Measurements from ENCODE around the gene METTL24.
"Not testable (repeated sequence)": the region's sequence is repeated elsewhere in the genome, so short reads cannot be mapped to it uniquely, and the experiment has no call there.

The METTL24 gene

GRCh38 chr6:110315869-110316398 lies 42.2 kb downstream of the METTL24 start:
- DNase-seq (ENCODE audit: low read depth in 2 of 2): no peak

- no peak for DNase-seq (ENCODE audit: low read depth in 2 of 2)
Measured at GRCh38 chr6:110315207-110315868, 42.8 kb downstream of the METTL24 start.

- DNase-seq (ENCODE audit: low read depth in 2 of 2): no peak
Measured at GRCh38 chr6:110310861-110311446, 47.2 kb downstream of the METTL24 start.

GRCh38 chr6:110309432-110309831 lies 48.7 kb downstream of the METTL24 start:
- not testable (repeated sequence) for DNase-seq (ENCODE audit: low read depth in 2 of 2)

- no peak for DNase-seq (ENCODE audit: low read depth in 2 of 2)
Measured at GRCh38 chr6:110307368-110307767, 50.8 kb downstream of the METTL24 start.

GRCh38 chr6:110305832-110306231 lies 52.3 kb downstream of the METTL24 start:
- not testable (repeated sequence) for DNase-seq (ENCODE audit: low read depth in 2 of 2)

GRCh38 chr6:110303692-110304091 lies 54.5 kb downstream of the METTL24 start:
- DNase-seq (ENCODE audit: low read depth in 2 of 2): not testable (repeated sequence)

GRCh38 chr6:110298916-110299315 lies 59.2 kb downstream of the METTL24 start:
- no peak for DNase-seq (ENCODE audit: low read depth in 2 of 2)

GRCh38 chr6:110298411-110298810 lies 59.7 kb downstream of the METTL24 start:
- DNase-seq (ENCODE audit: low read depth in 2 of 2): no peak

GRCh38 chr6:110296241-110297025 lies 61.7 kb downstream of the METTL24 start:
- DNase-seq (ENCODE audit: low read depth in 2 of 2): no peak

GRCh38 chr6:110295451-110296165 lies 62.5 kb downstream of the METTL24 start:
- no peak for DNase-seq (ENCODE audit: low read depth in 2 of 2)

- DNase-seq (ENCODE audit: low read depth in 2 of 2): no peak
Measured at GRCh38 chr6:110287462-110288341, 70.4 kb downstream of the METTL24 start.

- no peak for DNase-seq (ENCODE audit: low read depth in 2 of 2)
Measured at GRCh38 chr6:110285306-110286060, 72.7 kb downstream of the METTL24 start.

- no peak for DNase-seq (ENCODE audit: low read depth in 2 of 2)
Measured at GRCh38 chr6:110284855-110285254, 73.3 kb downstream of the METTL24 start.

GRCh38 chr6:110283657-110284056 lies 74.5 kb downstream of the METTL24 start:
- no peak for DNase-seq (ENCODE audit: low read depth in 2 of 2)

GRCh38 chr6:110282412-110282811 lies 75.7 kb downstream of the METTL24 start:
- DNase-seq (ENCODE audit: low read depth in 2 of 2): no peak

- no peak for DNase-seq (ENCODE audit: low read depth in 2 of 2)
Measured at GRCh38 chr6:110277100-110277665, 81.0 kb downstream of the METTL24 start.

GRCh38 chr6:110272781-110273180 lies 85.4 kb downstream of the METTL24 start:
- DNase-seq (ENCODE audit: low read depth in 2 of 2): not testable (repeated sequence)

- no peak for DNase-seq (ENCODE audit: low read depth in 2 of 2)
Measured at GRCh38 chr6:110271732-110272022, 86.5 kb downstream of the METTL24 start.

- DNase-seq (ENCODE audit: low read depth in 2 of 2): no peak
Measured at GRCh38 chr6:110270165-110270564, 88.0 kb downstream of the METTL24 start.
